Adrenal gland (tissue), 12 donors: ENCODE results near the gene BSX. TPM values are rescaled to one million over a fixed set of nuclear protein-coding genes. Genes with fewer than 3 reads are reported as not detected.

Experiments used
- DNase-seq, 7 donors: peaks; one replicate each; pipeline ENCODE4 v3.0.0-alpha.2; 2019 to 2020
- H3K27ac ChIP-seq, 5 donors: fragments of 200-600 bp; sonication (generic) in 4 of 5; 1 replicate in 3 of 5; 2 replicates in 2 of 5; pipeline versions ENCODE4 v1.5.1 to v1.8.0; 2016 to 2020; ENCODE audit warnings: mild to moderate bottlenecking in 1 of 5
- H3K27me3 ChIP-seq: fragments of 200-600 bp; 2 replicates; pipeline ENCODE4 v1.8.0; 2021
- H3K36me3 ChIP-seq, 2 donors: fragments of 200-600 bp; replicated peaks in 1 of 2; 1 replicate in 1 of 2; 2 replicates in 1 of 2; pipeline versions ENCODE4 v1.5.1 to v1.8.0; 2018 to 2022
- H3K4me1 ChIP-seq, 2 donors: fragments of 200-600 bp; replicated peaks in 1 of 2; 1 replicate in 1 of 2; 2 replicates in 1 of 2; pipeline versions ENCODE4 v1.5.1 to v1.8.0; 2018 to 2021
- H3K4me3 ChIP-seq, 4 donors: fragments of 200-600 bp; sonication (generic) in 3 of 4; one replicate each; pipeline ENCODE4 v1.5.1; 2016 to 2018
- H3K9me3 ChIP-seq, 3 donors: fragments of 200-600 bp; sonication (generic) in 1 of 3; replicated peaks in 1 of 3; 1 replicate in 2 of 3; 2 replicates in 1 of 3; pipeline versions ENCODE4 v1.5.1 to v1.8.0; 2016 to 2021
- POLR2A ChIP-seq, 2 donors: fragments of 450-650 bp; IDR thresholded peaks; one replicate each; pipeline ENCODE4 v1.6.1; 2017; ENCODE audit warnings: antibody characterized with exemption in 2 of 2, mild to moderate bottlenecking in 2 of 2, moderate library complexity in 1 of 2
- WGBS, 4 donors: extraction: QIAGEN DNeasy Blood & Tissue Kit in 2 of 4; methylation state at CpG; one replicate each; pipeline versions ENCODE4 v1.1.5 to v1.1.7; 2013 to 2017; 5-methylcytosine and 5-hydroxymethylcytosine counted together
- intact Hi-C, 2 donors: fragments of 100-400 bp; cut with DNase I; formaldehyde crosslinking; loops; one replicate each; pipeline versions ENCODE4 v1.14.1 to v1.15.0; 2022 to 2023
- polyA plus RNA-seq, 3 donors: library from polyadenylated mRNA; stranded (reverse); fragments of 200-250 nt in 2 of 3; fragments of 350-450 nt in 1 of 3; fragmentation: Illumina TruSeq in 1 of 3; extraction: RNeasy Lipid Tissue Mini Kit (QIAGEN cat#74804) in 1 of 3; gene quantifications; one replicate each; pipeline ENCODE4 v1.2.3, GENCODE V29; 2013 to 2014
- total RNA-seq, 9 donors: library from RNA; depleted of rRNA in 4 of 9; stranded (reverse); fragments of >200 nt in 4 of 9; fragments of 120-200 nt in 1 of 9; fragmentation: NEBNext Ultra II Directional in 1 of 9; extraction: Animal tissue kit (Norgen Biotek cat#: 25700) in 1 of 9; gene quantifications; one replicate each; pipeline versions ENCODE4 v1.1.0 to v1.2.4, GENCODE V29; 2013 to 2023
- TF ChIP-seq, protein P1 (sequence below), 6 experiments: fragments of 450-650 bp in 4 of 6; fragments of 200-600 bp in 2 of 6; sonication (generic) in 1 of 6; IDR thresholded peaks; 1 replicate in 5 of 6; 2 replicates in 1 of 6; pipeline versions ENCODE4 v1.5.1 to v1.8.0; 2016 to 2021; ENCODE audit warnings: antibody characterized with exemption in 6 of 6, mild to moderate bottlenecking in 2 of 6, moderate library complexity in 1 of 6
- donor health status: healthy with polysubstance abuse.
- donor health status: Bipolar disorder and iron deficiency.
- donor health status: DM: yes; HTN: yes; CAD: no.
- donor health status: DM: no; HTN: no; CAD: no.
- donor health status: DM: no; HTN: no; CAD: no.
- donor health status: DM: yes; HTN: yes; CAD: no.

Gene BSX
- total and polyA plus RNA-seq, 12 donors, result not detected

- Histone ChIP-seq H3K27ac (no peak overlapping the region), H3K9me3 (no peaks in the 10 kb centered on the region), H3K4me3 (no peak overlapping the region), H3K36me3 (no peaks in the 10 kb centered on the region), H3K4me1 (no peaks in the 10 kb centered on the region), H3K27me3 (peaks cover 9% of the 10 kb centered on the region)
- 39 to 53% (median 50%) methylated on average over 3 of the region's 3 CpGs for WGBS, 4 donors
- intact Hi-C loops, result no loop called here
- TF ChIP-seq, protein P1, sequence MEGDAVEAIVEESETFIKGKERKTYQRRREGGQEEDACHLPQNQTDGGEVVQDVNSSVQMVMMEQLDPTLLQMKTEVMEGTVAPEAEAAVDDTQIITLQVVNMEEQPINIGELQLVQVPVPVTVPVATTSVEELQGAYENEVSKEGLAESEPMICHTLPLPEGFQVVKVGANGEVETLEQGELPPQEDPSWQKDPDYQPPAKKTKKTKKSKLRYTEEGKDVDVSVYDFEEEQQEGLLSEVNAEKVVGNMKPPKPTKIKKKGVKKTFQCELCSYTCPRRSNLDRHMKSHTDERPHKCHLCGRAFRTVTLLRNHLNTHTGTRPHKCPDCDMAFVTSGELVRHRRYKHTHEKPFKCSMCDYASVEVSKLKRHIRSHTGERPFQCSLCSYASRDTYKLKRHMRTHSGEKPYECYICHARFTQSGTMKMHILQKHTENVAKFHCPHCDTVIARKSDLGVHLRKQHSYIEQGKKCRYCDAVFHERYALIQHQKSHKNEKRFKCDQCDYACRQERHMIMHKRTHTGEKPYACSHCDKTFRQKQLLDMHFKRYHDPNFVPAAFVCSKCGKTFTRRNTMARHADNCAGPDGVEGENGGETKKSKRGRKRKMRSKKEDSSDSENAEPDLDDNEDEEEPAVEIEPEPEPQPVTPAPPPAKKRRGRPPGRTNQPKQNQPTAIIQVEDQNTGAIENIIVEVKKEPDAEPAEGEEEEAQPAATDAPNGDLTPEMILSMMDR (IDR thresholded peaks at IDR 0.05), result no peak
- TF ChIP-seq POLR2A (IDR thresholded peaks at IDR 0.05), result no peak
- DNase-seq, result no peak
These were observed 13.9 kb upstream of the BSX start for GRCh38 chr11:122995526-122995925.

DNA sequence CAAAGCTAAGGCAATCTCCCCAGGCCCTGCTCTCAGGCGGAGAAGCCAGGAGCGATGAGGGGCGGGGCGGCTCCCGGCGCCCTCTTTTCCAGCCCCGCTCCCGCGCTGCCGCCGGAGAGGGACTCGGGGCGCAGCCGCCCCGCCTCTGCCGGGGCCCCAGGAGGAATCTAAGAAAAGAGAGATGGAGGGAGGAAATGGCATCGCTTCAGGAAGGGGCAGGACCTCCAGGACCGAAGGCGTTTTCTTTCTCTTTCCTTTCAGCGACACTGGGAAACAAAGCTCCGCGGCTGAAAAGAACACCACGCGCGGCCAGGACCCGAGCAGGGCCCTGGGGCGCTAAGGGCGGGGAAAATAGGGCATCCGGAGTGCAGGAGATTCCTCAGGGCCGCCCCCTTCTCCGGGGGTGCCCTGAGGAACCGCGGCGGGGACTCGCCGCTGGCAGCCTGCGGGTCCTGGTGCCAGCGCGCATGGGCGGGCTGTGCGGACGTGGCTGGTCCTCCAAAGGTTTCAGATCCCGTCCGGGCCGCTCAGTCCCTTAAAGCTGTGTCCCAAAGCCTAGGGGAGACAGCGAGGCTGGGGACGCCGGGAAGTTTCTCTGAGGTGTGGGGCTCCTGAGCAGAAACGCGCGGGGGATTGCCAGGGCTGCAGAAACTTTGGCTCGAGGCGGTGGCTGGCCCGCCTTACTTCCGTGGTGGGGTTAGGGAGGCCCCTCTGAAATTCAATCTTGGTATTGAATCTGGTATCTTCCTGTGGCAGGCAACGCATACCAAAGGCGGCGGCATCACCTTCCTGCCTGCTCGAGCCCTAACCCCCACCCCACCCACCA is 2.8 kb upstream of the BSX start:
- intact Hi-C loops, result no loop called here
- H3K4me3 ChIP-seq, result peak overlapping the region in 3 of 4 donors; percentile 45 to 63 (median 45)
- no peak for DNase-seq
- peaks cover 68% of the 10 kb centered on the region for H3K27me3 ChIP-seq
- no peaks in the 10 kb centered on the region for H3K36me3 ChIP-seq
- no peak overlapping the region for H3K27ac ChIP-seq
- peaks cover 9 to 12% of the 10 kb centered on the region in 2 donors for H3K4me1 ChIP-seq
- 1 to 2% (median 1%) methylated on average over 23 to 59 of the region's 59 CpGs for WGBS, 4 donors
- H3K9me3 ChIP-seq, result no peaks in the 10 kb centered on the region
- TF ChIP-seq POLR2A (IDR thresholded peaks at IDR 0.05), result no peak
- TF ChIP-seq, protein P1 (IDR thresholded peaks at IDR 0.05), result no peak

DNA sequence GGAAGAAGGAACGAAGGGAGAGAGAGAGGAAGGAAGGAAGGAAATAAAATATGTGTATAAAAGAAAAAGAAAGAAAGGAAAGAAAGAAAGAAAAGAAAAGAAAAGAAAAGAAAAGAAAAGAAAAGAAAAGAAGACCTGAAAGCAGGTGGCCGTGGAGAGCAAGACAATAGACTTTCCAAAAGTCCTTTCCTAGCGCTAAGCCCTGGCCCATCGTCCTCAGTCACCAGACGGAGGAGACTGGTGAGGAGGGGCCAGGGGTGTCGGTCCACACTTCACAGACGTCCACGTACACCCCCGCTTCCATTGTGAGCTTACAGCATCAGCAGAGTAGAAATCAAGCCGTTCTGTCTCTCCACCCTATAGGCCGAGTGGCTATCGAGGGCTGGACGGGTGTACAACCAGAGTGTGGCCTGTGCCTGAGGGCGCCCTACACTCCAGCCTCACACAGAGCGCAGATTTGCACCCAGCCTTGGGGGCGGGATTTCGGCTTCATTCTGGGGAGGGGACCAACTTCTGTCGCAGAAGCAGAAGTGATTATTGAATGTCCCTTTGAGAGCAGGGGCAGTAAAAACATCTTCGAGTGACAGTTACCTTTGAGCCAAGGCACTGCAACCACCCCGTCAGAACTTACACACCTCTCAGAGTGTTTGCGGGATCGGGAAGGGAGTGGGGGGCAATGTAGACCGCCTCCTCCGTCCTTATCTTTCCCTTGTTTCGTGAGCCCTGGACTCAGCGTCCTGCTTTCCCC is 2.0 kb upstream of the BSX start:
- peaks cover 9 to 12% of the 10 kb centered on the region in 2 donors for H3K4me1 ChIP-seq
- H3K36me3 ChIP-seq, result no peaks in the 10 kb centered on the region
- peaks cover 76% of the 10 kb centered on the region for H3K27me3 ChIP-seq
- 25 to 32% (median 29%) methylated on average over 20 to 26 of the region's 26 CpGs for WGBS, 4 donors
- no peak overlapping the region for H3K27ac ChIP-seq
- H3K9me3 ChIP-seq, result no peaks in the 10 kb centered on the region
- DNase-seq, result no peak
- intact Hi-C loops, result no loop called here
- peak overlapping the region in 3 of 4 donors; percentile 45 to 63 (median 45) for H3K4me3 ChIP-seq
- TF ChIP-seq, protein P1 (IDR thresholded peaks at IDR 0.05), result no peak
- TF ChIP-seq POLR2A (IDR thresholded peaks at IDR 0.05), result no peak

DNA sequence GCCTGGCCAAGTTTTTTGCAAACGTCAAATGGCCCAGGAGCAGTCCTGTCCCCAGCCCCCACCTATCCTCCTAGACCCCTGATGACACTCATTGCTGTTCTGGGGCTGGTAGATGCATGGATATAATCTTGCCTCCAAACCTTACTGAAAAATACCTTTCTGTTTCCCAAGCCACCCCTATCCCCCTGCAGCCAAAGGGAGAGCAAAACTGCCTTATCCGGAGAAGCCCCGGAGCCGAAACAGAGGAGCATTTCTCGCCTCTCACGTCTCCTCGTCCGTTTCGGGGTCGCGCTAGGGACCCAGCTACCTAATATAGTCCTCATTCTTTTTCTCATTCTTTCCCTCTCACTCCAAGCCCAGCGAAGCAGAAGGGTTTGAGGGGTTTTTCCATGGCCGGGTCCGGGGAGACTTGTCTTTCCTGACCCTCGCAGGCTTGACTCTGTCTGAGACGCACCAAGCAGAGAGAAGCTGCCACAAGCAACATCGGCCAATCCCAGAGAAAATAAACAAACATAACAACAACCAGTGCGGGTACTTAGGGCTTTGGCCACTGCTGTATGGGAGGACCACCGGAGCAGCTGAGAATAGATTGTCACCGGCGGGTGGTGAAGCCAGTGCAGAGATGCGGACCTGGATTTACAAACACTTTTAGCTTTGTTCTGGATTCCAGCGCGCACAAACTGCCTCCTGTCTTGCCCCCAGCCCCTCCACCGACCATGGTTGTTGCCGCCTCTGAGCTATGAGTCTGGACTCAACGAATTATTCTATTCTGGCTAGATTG is 1.6 kb downstream of the BSX start:
- Histone ChIP-seq H3K9me3 (no peaks in the 10 kb centered on the region), H3K27ac (no peak overlapping the region), H3K4me3 (no peak overlapping the region), H3K36me3 (no peaks in the 10 kb centered on the region), H3K4me1 (peaks cover 9 to 18% of the 10 kb centered on the region in 2 donors), H3K27me3 (peaks cover 86% of the 10 kb centered on the region)
- intact Hi-C loops, result no loop called here
- no peak for DNase-seq
- TF ChIP-seq, protein P1 (IDR thresholded peaks at IDR 0.05), result no peak
- no peak for TF ChIP-seq POLR2A (IDR thresholded peaks at IDR 0.05)
- WGBS, 4 donors, result 5 to 7% (median 6%) methylated on average over 27 of the region's 27 CpGs
